SK-N-SH (cell line): ENCODE results near the gene SLC35F4. TPM values are rescaled to one million over a fixed set of nuclear protein-coding genes. Genes with fewer than 3 reads are reported as not detected.

Experiments
- CTCF ChIA-PET: fragments of 300-600, 350-600 bp; formaldehyde crosslinking; extraction: SDS; loops from one replicate; lab custom pipeline; 2021; lab: Yijun Ruan, JAX
- POLR2A ChIA-PET: fragments of 350-600 bp; sonication (Branson Sonifier 250); formaldehyde crosslinking; extraction: SDS; loops from one replicate; lab custom pipeline; 2020; ENCODE audit warnings: antibody characterized with exemption, inconsistent platforms; lab: Yijun Ruan, JAX
- DNase-seq: peaks from one replicate; pipeline ENCODE4 v3.0.0; 2012
- H2AFZ ChIP-seq: fragments of 200-600 bp; sonication (generic); 2 replicates; pipeline ENCODE4 v1.8.1; 2016; ENCODE audit warnings: antibody characterized with exemption, mild to moderate bottlenecking, low read depth
- H3F3A ChIP-seq: fragments of 200-600 bp; sonication (generic); replicated peaks from 2 replicates; pipeline ENCODE3; 2016; ENCODE audit warnings: antibody characterized with exemption, mild to moderate bottlenecking; ENCODE audit not compliant: insufficient read depth
- H3K27ac ChIP-seq, 2 experiments: fragments of 200-500 bp in 1 of 2; fragments of 200-600 bp in 1 of 2; sonication (Bioruptor generic) in 1 of 2; sonication (generic), shearing (Covaris generic) in 1 of 2; 2 replicates each; pipeline versions ENCODE4 v1.5.1 to v1.6.1; 2014 to 2016; ENCODE audit warnings: low read depth in 2 of 2, inconsistent platforms in 1 of 2, low read length in 1 of 2, mild to moderate bottlenecking in 1 of 2, mixed read lengths in 1 of 2
- H3K27me3 ChIP-seq: fragments of 200-600 bp; sonication (generic), shearing (Covaris generic); 2 replicates; pipeline ENCODE4 v1.6.1; 2016; ENCODE audit warnings: mixed run types; ENCODE audit not compliant: insufficient read depth
- H3K36me3 ChIP-seq, 2 experiments: fragments of 200-500 bp in 1 of 2; fragments of 200-600 bp in 1 of 2; sonication (Bioruptor generic) in 1 of 2; sonication (generic) in 1 of 2; replicated peaks in 1 of 2; 2 replicates each; pipeline versions ENCODE3 to v1.5.1; 2014 to 2016; ENCODE audit warnings: low read length in 1 of 2, mild to moderate bottlenecking in 1 of 2; ENCODE audit not compliant: insufficient read depth in 2 of 2, control insufficient read depth in 1 of 2
- H3K4me1 ChIP-seq, 2 experiments: fragments of 200-500 bp in 1 of 2; fragments of 200-600 bp in 1 of 2; sonication (Bioruptor generic) in 1 of 2; sonication (generic), shearing (Covaris generic) in 1 of 2; 2 replicates each; pipeline versions ENCODE4 v1.5.1 to v1.6.1; 2014 to 2016; ENCODE audit warnings: low read depth in 1 of 2, low read length in 1 of 2, mixed run types in 1 of 2; ENCODE audit not compliant: insufficient read depth in 2 of 2, control insufficient read depth in 1 of 2
- H3K4me2 ChIP-seq: fragments of 200-600 bp; sonication (generic), shearing (Covaris generic); 2 replicates; pipeline ENCODE4 v1.6.1; 2017; ENCODE audit warnings: mixed run types
- H3K4me3 ChIP-seq, 2 experiments: fragments of 200-500 bp in 1 of 2; fragments of 200-600 bp in 1 of 2; sonication (Bioruptor generic) in 1 of 2; sonication (generic), shearing (Covaris generic) in 1 of 2; 2 replicates each; pipeline versions ENCODE4 v1.5.1 to v1.8.1; 2014 to 2016; ENCODE audit warnings: low read depth in 2 of 2, inconsistent platforms in 1 of 2, low read length in 1 of 2, mild to moderate bottlenecking in 1 of 2, mixed read lengths in 1 of 2, moderate library complexity in 1 of 2
- H3K79me2 ChIP-seq: fragments of 200-600 bp; sonication (generic); 2 replicates; pipeline ENCODE4 v1.8.1; 2017; ENCODE audit warnings: mild to moderate bottlenecking; ENCODE audit not compliant: insufficient read depth
- H3K9ac ChIP-seq: fragments of 200-600 bp; sonication (generic); 2 replicates; pipeline ENCODE4 v1.6.1; 2017; ENCODE audit warnings: mixed run types
- H3K9me2 ChIP-seq: fragments of 200-600 bp; sonication (generic); 2 replicates; pipeline ENCODE4 v1.6.1; 2017; ENCODE audit warnings: mixed run types
- H3K9me3 ChIP-seq: fragments of 200-600 bp; sonication (generic); 2 replicates; pipeline ENCODE4 v1.6.1; 2017; ENCODE audit warnings: mixed run types, mild to moderate bottlenecking, moderate library complexity
- H4K20me1 ChIP-seq: fragments of 200-600 bp; sonication (generic); 2 replicates; pipeline ENCODE4 v1.6.1; 2017; ENCODE audit warnings: mild to moderate bottlenecking, mixed run types; ENCODE audit not compliant: insufficient read depth
- CHD2 ChIP-seq: fragments of 150-350 bp; IDR thresholded peaks from 2 replicates; pipeline ENCODE4 v1.6.1; 2018; ENCODE audit warnings: low read length; ENCODE audit not compliant: partially characterized antibody
- ELF1 ChIP-seq: IDR thresholded peaks from 2 replicates; pipeline ENCODE4 v1.4.0; 2012
- EP300 ChIP-seq, 2 experiments: IDR thresholded peaks; 2 replicates each; pipeline versions ENCODE4 v1.4.0 to v1.6.1; 2012; ENCODE audit warnings: borderline replicate concordance in 1 of 2, low read depth in 1 of 2, low read length in 1 of 2
- FOXM1 ChIP-seq: IDR thresholded peaks from 2 replicates; pipeline ENCODE4 v1.4.0; 2012; ENCODE audit warnings: low read depth, mild to moderate bottlenecking
- GABPA ChIP-seq: IDR thresholded peaks from 2 replicates; pipeline ENCODE4 v1.4.0; 2012; ENCODE audit warnings: low read depth, mild to moderate bottlenecking
- JUND ChIP-seq: IDR thresholded peaks from 2 replicates; pipeline ENCODE4 v1.4.0; 2012
- MEF2A ChIP-seq: IDR thresholded peaks from 2 replicates; pipeline ENCODE4 v1.4.0; 2012; ENCODE audit warnings: low read depth, borderline replicate concordance
- MXI1 ChIP-seq: IDR thresholded peaks from 2 replicates; pipeline ENCODE4 v1.6.1; 2012; ENCODE audit warnings: mild to moderate bottlenecking, low read depth, low read length, improper control_type of control experiment
- NFIC ChIP-seq: IDR thresholded peaks from 2 replicates; pipeline ENCODE4 v1.4.0; 2012; ENCODE audit warnings: borderline replicate concordance
- NRF1 ChIP-seq: IDR thresholded peaks from 2 replicates; pipeline ENCODE4 v1.6.1; 2012; ENCODE audit warnings: low read depth, mild to moderate bottlenecking, low read length
- POLR2AphosphoS5 ChIP-seq: IDR thresholded peaks from 2 replicates; pipeline ENCODE4 v1.6.1; 2012; ENCODE audit warnings: low read depth, low read length
- RAD21 ChIP-seq: IDR thresholded peaks from 2 replicates; pipeline ENCODE4 v1.6.1; 2012; ENCODE audit warnings: mild to moderate bottlenecking, low read length
- RCOR1 ChIP-seq: fragments of 150-350 bp; IDR thresholded peaks from 2 replicates; pipeline ENCODE4 v1.6.1; 2017; ENCODE audit warnings: antibody characterized with exemption, low read length
- RFX5 ChIP-seq: IDR thresholded peaks from 2 replicates; pipeline ENCODE4 v1.6.1; 2012; ENCODE audit warnings: mild to moderate bottlenecking, improper control_type of control experiment, low read length
- RXRA ChIP-seq: IDR thresholded peaks from 2 replicates; pipeline ENCODE4 v1.4.0; 2012; ENCODE audit warnings: low read depth, mild to moderate bottlenecking, borderline replicate concordance
- SIN3A ChIP-seq: IDR thresholded peaks from 2 replicates; pipeline ENCODE4 v1.6.1; 2012; ENCODE audit warnings: low read depth, mild to moderate bottlenecking, low read length, moderate library complexity, borderline replicate concordance
- TAF1 ChIP-seq: IDR thresholded peaks from 2 replicates; pipeline ENCODE4 v1.6.1; 2012; ENCODE audit warnings: low read depth, mild to moderate bottlenecking, low read length, moderate library complexity, borderline replicate concordance
- TCF12 ChIP-seq: IDR thresholded peaks from 2 replicates; pipeline ENCODE4 v1.4.0; 2012
- TEAD4 ChIP-seq: IDR thresholded peaks from 2 replicates; pipeline ENCODE4 v1.4.0; 2012; ENCODE audit warnings: mild to moderate bottlenecking, borderline replicate concordance; ENCODE audit not compliant: insufficient read depth
- WGBS: methylation state at CpG from one replicate; pipeline ENCODE4 v1.1.6; 2017; ENCODE audit warnings: low lambda C conversion rate; 5-methylcytosine and 5-hydroxymethylcytosine counted together
- polyA plus RNA-seq, 3 experiments: library from polyadenylated mRNA; depleted of rRNA; stranded (reverse); fragments of >200 nt; gene quantifications; 2 replicates each; pipeline ENCODE4 v1.2.3, GENCODE V29; 2012
- TF ChIP-seq, protein P1 (sequence below): IDR thresholded peaks from 2 replicates; pipeline ENCODE4; 2012
- TF ChIP-seq, protein P2 (sequence below): IDR thresholded peaks from 2 replicates; pipeline ENCODE4 v1.6.1; 2012; ENCODE audit warnings: mild to moderate bottlenecking, low read depth, low read length, moderate library complexity
- TF ChIP-seq, protein P3 (sequence below): fragments of 150-350 bp; IDR thresholded peaks from 2 replicates; pipeline ENCODE4 v1.6.1; 2016; ENCODE audit warnings: mild to moderate bottlenecking, low read depth, low read length
- TF ChIP-seq, protein P4 (sequence below): IDR thresholded peaks from 2 replicates; pipeline ENCODE4 v1.4.0; 2012; ENCODE audit warnings: low read depth

Gene SLC35F4
- polyA plus RNA-seq, 1 of the 3 experiments (the other 2 are of a cell fraction) = not detected

DNA sequence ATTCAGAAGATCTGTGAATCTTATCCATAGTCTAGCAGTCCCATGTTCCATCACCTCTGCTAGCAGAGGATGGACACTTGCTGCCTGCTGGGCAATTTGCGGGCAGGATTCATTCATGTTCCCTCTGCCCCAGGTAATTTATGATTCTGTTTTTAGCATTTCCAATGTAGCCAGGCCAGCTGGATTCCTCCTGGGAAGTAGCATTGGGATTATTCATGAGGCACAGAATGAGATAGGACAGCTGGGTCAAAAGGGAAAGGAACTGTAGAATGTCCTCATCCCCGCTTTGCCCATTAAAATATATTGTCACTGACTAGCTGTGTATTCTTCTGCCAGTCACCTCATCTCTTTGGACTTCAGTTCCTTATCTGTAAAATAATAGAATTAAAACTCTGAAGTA is 68.7 kb downstream of the SLC35F4 start:
- no peak overlapping the region for H3K4me2 ChIP-seq
- 11% methylated on average over 2 of the region's 2 CpGs for WGBS
- H3F3A ChIP-seq = no peaks in the 10 kb centered on the region
- no peaks in the 10 kb centered on the region; the same call in 1 of the 2 replicates for H3K27me3 ChIP-seq
- no peak for DNase-seq
- H3K36me3 ChIP-seq = no peaks in the 10 kb centered on the region
- TF ChIP-seq NFIC (no peak), FOXM1 (no peak), ELF1 (no peak), RFX5 (no peak), EP300 (IDR thresholded peaks at IDR 0.05; ENCODE audit: borderline replicate concordance in 1 of 2, low read depth in 1 of 2, low read length in 1 of 2) (no peak), RCOR1 (no peak), TCF12 (no peak), POLR2AphosphoS5 (no peak), JUND (no peak), MEF2A (no peak), SIN3A (no peak), CHD2 (no peak), RXRA (no peak)
- TF ChIP-seq, protein P1, sequence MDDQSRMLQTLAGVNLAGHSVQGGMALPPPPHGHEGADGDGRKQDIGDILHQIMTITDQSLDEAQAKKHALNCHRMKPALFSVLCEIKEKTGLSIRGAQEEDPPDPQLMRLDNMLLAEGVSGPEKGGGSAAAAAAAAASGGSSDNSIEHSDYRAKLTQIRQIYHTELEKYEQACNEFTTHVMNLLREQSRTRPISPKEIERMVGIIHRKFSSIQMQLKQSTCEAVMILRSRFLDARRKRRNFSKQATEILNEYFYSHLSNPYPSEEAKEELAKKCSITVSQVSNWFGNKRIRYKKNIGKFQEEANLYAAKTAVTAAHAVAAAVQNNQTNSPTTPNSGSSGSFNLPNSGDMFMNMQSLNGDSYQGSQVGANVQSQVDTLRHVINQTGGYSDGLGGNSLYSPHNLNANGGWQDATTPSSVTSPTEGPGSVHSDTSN = no peak
- H3K79me2 ChIP-seq = no peaks in the 10 kb centered on the region
- H4K20me1 ChIP-seq = no peaks in the 10 kb centered on the region
- H3K4me3 ChIP-seq = no peak overlapping the region
- no peaks in the 10 kb centered on the region for H3K9me2 ChIP-seq
- ChIA-PET CTCF (no interaction called here), POLR2A (no interaction called here)
- H2AFZ ChIP-seq = no peak overlapping the region
- no peaks in the 10 kb centered on the region for H3K4me1 ChIP-seq
- no peak overlapping the region for H3K27ac ChIP-seq
- no peaks in the 10 kb centered on the region for H3K9me3 ChIP-seq
- no peak overlapping the region for H3K9ac ChIP-seq

DNA sequence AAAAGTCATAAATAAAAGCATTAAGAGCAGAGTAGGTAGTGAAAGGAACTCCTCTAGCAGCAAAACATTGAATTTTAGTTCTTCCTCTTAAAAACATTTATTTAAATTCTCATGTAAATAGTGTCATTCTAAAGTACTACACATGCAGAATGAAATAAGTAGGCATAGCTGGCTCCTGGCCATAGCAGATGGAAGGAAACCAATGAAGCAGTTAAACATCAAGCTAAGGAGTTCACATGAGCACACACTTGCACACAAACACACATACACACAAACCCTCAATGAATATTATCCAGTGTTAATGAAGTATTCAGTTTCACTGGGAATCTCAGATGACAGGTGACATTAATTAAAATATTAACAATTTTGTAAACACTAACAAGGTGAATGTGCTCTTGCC is 69.3 kb downstream of the SLC35F4 start:
- Histone ChIP-seq H3K4me2 (no peak overlapping the region), H3K27ac (no peak overlapping the region), H3K9me2 (no peaks in the 10 kb centered on the region), H4K20me1 (no peaks in the 10 kb centered on the region), H2AFZ (no peak overlapping the region)
- no peak for DNase-seq
- CTCF ChIA-PET = no interaction called here
- TF ChIP-seq, protein P2, sequence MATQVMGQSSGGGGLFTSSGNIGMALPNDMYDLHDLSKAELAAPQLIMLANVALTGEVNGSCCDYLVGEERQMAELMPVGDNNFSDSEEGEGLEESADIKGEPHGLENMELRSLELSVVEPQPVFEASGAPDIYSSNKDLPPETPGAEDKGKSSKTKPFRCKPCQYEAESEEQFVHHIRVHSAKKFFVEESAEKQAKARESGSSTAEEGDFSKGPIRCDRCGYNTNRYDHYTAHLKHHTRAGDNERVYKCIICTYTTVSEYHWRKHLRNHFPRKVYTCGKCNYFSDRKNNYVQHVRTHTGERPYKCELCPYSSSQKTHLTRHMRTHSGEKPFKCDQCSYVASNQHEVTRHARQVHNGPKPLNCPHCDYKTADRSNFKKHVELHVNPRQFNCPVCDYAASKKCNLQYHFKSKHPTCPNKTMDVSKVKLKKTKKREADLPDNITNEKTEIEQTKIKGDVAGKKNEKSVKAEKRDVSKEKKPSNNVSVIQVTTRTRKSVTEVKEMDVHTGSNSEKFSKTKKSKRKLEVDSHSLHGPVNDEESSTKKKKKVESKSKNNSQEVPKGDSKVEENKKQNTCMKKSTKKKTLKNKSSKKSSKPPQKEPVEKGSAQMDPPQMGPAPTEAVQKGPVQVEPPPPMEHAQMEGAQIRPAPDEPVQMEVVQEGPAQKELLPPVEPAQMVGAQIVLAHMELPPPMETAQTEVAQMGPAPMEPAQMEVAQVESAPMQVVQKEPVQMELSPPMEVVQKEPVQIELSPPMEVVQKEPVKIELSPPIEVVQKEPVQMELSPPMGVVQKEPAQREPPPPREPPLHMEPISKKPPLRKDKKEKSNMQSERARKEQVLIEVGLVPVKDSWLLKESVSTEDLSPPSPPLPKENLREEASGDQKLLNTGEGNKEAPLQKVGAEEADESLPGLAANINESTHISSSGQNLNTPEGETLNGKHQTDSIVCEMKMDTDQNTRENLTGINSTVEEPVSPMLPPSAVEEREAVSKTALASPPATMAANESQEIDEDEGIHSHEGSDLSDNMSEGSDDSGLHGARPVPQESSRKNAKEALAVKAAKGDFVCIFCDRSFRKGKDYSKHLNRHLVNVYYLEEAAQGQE = no peak
- TF ChIP-seq TAF1 (no peak), ELF1 (no peak), NRF1 (no peak), RFX5 (no peak), RXRA (no peak), TEAD4 (no peak), MXI1 (no peak), GABPA (no peak), RAD21 (no peak)
- TF ChIP-seq, protein P3, sequence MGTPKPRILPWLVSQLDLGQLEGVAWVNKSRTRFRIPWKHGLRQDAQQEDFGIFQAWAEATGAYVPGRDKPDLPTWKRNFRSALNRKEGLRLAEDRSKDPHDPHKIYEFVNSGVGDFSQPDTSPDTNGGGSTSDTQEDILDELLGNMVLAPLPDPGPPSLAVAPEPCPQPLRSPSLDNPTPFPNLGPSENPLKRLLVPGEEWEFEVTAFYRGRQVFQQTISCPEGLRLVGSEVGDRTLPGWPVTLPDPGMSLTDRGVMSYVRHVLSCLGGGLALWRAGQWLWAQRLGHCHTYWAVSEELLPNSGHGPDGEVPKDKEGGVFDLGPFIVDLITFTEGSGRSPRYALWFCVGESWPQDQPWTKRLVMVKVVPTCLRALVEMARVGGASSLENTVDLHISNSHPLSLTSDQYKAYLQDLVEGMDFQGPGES = no peak
- TF ChIP-seq, protein P1 = no peak
- TF ChIP-seq, protein P4, sequence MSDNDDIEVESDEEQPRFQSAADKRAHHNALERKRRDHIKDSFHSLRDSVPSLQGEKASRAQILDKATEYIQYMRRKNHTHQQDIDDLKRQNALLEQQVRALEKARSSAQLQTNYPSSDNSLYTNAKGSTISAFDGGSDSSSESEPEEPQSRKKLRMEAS = no peak
- TF ChIP-seq, all 33 proteins: peak for 0
- Histone ChIP-seq H3K27me3 (no peaks in the 10 kb centered on the region; the same call in 1 of the 2 replicates), H3K9me3 (no peaks in the 10 kb centered on the region), H3K9ac (no peak overlapping the region), H3K4me3 (no peak overlapping the region), H3K79me2 (no peaks in the 10 kb centered on the region), H3K36me3 (no peaks in the 10 kb centered on the region), H3K4me1 (no peaks in the 10 kb centered on the region), H3F3A (no peaks in the 10 kb centered on the region)
- POLR2A ChIA-PET = no interaction called here
